HG02885 (cell line): ENCODE results near the gene TFG.
"Not testable (repeated sequence)": the region's sequence is repeated elsewhere in the genome, so short reads cannot be mapped to it uniquely, and the experiment has no call there.

ENCODE experiments used
- ATAC-seq: cut with Tn5 transposase; IDR thresholded peaks from one replicate; pipeline ENCODE4 v1.9.1; 2021; ENCODE audit warnings: mild to moderate bottlenecking; ENCODE audit not compliant: unreplicated experiment, poor library complexity

The TFG gene

DNA sequence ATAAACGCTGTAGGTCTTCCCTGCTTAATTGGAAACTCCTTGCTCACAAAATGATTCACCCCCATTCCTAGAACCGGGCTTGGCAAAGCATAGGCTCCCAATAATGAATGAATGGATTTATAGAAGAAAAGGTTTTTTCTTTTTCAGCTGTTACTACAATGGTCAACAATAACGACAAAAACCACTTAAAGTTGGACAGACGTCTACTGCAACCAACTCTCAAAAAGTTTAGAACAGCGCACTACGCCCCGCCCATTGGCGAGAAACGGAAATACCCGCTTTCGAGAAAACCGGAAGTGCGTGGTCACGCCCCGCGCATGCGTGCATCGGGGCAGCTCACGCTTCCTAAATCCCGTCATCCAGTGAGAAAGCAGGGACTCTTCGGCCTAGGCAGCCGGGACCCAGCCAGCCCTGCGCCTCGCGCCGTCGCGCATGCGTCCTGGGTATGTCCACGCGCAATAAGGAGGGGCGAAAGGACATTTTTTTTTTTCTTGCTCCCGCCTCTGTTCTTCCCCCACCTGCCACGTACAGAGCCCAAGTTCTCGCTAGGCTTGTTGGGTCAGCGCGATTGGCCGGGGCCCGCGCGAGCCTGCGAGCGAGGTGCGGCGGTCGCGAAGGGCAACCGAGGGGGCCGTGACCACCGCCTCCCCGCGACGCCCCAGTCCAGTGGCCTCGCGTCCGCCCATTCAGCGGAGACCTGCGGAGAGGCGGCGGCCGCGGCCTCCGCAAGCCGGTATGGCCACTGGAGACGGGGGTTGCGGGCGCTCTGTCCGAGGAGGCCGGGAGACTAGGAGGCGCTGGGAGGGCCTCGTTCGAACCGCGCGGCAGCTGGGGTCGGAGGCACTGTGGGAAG, at the start of gene TFG:
TFG (plus strand) TSS at position 506 of the 853 bp plus-strand sequence. CDS start 4,192 bp downstream, outside the sequence.
- ATAC-seq = peak; percentile 92

DNA sequence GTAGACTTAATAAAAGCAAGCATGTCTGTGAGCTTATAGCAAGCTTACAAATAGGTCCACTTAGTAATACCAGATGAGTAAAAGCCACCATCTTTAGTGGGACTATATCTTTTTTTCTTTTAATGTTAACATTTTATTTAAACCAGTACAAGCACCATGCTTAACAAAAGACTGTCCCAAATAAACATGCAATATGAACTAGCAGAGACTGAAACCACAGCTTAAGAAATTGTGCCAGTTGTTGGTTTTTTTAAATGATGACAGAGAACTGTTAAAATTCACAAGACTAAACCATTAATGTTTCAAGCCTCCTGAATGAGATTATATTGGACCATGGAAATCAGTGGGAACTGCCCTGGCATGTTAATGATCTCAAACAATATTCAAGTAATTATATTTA, 48.0 kb upstream of the TFG start:
- not testable (repeated sequence) for ATAC-seq

GRCh38 chr3:100662113-100662823, 47.0 kb upstream of the TFG start:
- ATAC-seq = no peak

DNA sequence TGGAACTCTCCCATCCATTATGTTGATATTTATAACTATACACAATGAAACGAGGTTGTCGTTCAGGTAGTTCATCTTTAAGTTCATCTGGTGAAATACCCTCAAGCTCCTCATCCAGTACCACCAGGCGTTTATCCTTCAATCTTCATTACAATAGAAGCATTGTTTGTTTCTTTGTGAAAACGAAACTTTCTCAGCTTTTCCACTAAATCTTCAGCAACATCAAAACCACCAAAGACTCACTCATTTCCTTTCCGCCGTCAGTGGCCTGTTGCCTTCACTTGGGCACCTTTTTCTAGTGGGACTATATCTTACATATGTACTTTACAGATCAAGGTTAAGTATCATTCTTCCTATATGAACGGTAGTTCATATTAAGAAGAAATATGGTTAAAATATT, 44.1 kb upstream of the TFG start:
- ATAC-seq = no peak

DNA sequence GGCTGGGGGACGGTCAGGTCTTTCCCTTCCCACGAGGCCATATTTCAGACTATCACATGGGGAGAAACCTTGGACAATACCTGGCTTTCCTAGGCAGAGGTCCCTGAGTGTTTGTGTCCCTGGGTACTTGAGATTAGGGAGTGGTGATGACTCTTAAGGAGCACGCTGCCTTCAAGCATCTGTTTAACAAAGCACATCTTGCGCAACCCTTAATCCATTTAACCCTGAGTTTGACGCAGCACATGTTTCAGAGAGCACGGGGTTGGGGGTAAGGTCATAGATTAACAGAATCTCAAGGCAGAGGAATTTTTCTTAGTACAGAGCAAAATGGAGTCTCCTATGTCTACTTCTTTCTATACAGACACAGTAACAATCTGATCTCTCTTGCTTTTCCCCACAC, 42.6 kb upstream of the TFG start:
- ATAC-seq = not testable (repeated sequence)

DNA sequence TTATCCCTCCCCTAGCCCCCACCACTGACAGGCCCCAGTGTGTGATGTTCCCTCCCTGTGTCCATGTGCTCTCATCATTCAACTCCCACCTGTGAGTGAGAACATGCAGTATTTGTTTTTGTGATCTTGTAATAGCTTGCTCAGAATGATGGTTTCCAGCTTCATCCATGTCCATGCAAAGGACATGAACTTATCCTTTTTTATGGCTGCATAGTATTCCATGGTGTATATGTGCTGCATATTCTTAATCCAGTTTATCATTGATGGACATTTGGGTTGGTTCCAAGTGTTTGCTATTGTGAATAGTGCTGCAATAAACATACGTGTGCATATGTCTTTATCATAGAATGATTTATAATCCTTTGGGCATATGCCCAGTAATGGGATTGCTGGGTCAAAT, 42.0 kb upstream of the TFG start:
- not testable (repeated sequence) for ATAC-seq

- not testable (repeated sequence) for ATAC-seq
Measured at GRCh38 chr3:100670995-100671394, 38.3 kb upstream of the TFG start.

DNA sequence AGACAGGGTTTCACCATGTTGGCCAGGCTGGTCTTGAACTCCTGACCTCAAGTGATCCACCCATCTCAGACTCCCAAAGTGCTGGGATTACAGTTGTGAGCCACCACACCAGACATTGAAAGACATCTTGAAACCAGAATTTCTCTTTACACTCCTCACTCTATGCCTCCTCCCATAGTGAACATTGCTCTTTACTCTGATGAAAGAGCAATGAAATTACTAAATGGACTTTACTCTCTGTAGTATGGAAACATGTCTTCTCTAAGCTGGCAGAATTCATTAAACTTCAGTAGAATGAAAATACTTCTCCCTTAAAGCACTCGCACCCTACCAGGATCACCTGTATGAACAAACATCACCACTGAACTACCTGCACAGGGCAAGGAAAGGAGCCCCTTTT, 27.8 kb upstream of the TFG start:
- no peak for ATAC-seq

GRCh38 chr3:100682056-100682853, 27.0 kb upstream of the TFG start:
- no peak for ATAC-seq

GRCh38 chr3:100682854-100683760, 26.2 kb upstream of the TFG start:
- ATAC-seq = no peak

DNA sequence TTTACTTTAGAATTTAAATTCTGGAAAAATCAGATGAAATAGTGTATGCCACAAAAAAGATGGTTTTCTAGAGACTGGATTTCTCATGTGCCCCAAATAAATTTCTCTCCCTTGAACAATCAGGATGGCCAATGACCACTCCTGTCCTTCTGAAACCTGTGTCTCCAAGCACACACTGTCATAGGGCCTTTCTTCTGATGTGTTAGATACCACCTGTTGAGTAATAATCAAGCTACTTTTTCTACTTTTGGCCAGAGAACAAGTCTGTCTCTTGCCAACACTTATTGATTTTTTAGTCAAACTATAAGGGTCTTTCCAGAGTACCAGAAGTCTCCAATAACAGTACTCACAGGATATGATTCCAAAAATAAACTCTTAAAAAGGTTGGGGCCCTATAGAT, 16.1 kb upstream of the TFG start:
- ATAC-seq = no peak

- ATAC-seq = no peak
Measured at GRCh38 chr3:100695696-100696095, 13.6 kb upstream of the TFG start.

- no peak for ATAC-seq
Measured at GRCh38 chr3:100696161-100696560, 13.1 kb upstream of the TFG start.

DNA sequence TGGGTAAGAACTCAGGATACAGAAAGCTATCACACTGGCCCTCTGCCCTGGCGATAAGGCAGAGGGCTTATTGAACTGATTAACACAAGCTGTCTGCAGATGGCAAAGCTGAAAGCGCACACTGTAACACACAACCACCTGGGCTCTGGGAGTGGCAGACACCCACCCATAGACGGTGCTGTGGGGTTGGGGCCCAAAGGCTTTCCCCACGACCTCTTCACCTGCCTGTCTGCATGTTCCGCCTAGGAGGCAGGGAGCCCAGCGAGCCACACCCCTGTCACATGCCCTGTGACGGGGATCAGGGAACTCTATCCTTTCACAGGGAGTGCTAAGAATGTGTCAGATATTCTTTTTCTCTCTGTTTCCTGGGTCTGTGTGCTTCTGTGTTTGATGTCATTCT, 12.1 kb upstream of the TFG start:
- no peak for ATAC-seq

DNA sequence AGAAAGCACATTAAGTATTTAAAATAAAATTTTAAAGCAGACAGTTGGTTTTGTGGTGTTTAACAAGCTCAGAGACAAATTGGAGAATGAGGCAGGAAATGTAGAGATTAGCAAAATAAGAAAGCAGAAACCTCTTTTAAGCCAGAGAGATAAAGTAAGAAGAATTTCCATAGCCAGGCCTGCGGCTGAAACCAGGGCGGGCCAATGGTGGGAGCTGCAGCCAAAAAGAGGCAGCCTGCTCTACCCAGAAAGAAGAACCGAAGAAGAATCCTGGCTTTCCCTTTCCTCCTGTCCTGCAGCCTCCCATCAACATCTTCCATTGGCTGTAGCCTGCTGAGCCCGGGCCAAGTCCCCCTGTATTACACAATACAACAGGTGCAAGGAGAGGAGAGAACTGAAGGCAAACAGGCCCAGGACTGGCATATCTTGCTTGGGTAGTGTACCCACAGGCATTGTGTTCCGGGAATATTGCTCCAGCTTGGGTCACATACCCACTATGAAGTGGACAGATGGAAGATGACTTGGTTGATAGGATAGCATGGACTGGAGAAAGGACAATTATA, 11.5 kb upstream of the TFG start:
- ATAC-seq = no peak

- no peak for ATAC-seq
Measured at GRCh38 chr3:100698736-100699135, 10.6 kb upstream of the TFG start.

DNA sequence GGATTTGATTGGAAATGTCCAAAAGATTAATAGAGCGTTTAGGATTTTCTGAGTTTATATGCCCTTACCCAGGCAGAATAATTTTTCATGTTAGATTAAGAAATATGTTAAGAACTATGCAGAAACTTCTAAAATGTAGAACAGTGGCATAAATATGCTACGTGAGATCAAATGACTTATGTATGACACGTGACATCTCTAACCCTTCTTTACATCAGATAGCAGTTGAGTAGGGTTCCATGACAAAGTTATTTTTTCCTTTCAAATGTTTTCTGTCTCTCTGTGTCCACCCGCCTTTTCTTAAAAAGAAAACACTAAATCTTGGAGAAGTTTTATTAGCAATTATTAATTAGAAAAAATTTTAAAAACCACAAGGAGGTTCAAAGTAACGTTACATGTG, 8.6 kb upstream of the TFG start:
- no peak for ATAC-seq

DNA sequence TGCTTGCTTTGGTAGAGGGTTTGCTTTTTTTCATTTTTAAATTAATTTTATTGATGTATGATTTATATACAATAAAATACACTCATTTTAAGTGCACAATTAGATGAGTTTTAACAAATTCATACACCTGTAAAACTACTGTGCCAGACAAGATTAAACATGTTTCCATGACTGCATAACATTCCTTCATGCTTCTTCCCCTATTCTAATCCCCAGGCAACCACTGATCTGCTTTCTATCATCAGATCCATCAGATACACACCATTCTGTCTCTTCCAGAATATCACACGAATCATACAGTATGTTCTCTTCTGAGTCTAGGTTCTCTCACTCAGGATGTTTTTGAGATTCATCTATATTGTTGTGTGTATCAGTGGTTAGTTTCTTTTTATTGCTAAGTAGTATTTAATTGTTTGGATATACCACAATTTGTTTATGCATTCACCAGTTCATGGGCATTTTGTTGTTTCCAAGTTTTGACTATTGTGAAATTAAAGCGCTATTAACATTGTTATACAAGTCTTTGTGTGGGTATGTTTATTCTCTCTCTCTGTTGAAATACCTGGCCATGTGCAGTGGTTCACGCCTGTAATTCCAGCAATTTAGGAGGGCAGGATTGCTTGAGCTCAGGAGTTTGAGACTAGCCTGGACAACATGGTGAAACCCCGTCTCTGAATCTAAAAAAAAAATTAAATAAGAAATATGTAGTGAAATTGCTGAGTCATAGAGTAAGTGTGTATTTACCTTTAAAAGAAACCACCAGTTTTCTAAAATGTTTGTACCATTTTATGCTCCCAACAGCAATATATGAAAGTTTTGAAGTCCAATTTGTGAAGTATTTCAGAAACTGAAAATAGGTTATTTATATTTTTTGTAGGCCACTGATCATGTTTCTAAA, 7.0 kb upstream of the TFG start:
- no peak for ATAC-seq

- ATAC-seq = no peak
Measured at GRCh38 chr3:100702980-100703345, 6.3 kb upstream of the TFG start.
